ENCODE measurements around the gene PRKG1. TPM values are rescaled to one million over a fixed set of nuclear protein-coding genes. Genes with fewer than 3 reads are reported as not detected.

Gene PRKG1
- total and polyA plus RNA-seq, 4 donors, result 0.46 to 5.1 (median 1.5) TPM

DNA sequence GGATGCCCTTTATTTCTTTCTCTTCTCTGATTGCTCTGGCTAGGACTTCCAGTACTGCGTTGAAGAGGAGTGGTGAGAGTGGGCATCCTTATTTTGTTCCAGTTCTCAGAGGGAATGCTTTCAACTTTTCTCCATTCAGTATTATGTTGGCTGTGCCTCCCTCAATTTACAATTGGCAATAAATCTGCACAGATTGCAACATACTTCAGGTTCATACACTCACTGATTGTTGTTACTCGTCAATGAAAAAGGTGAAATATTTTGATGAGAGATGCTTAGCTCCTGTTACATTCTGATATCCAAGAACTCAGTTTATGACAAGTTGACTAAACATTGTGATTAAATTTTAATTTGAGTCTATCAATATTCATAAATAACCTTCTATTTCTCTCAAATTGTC, 1201.9 kb downstream of the PRKG1 start:
- 70% methylated on average over 2 of the region's 2 CpGs for WGBS
- H3K27ac ChIP-seq (ENCODE audit: low read depth in 1 of 2, low read length in 2 of 2), result no peak overlapping the region
- no peak for TF ChIP-seq JUND (IDR thresholded peaks at IDR 0.05)
- no peaks in the 10 kb centered on the region for H3K36me3 ChIP-seq (ENCODE audit: control insufficient read depth in 4 of 4, insufficient read depth in 3 of 4, low read depth in 1 of 4, low read length in 3 of 4)
- no peak for DNase-seq (ENCODE audit: low spot score)
- H3K27me3 ChIP-seq (ENCODE audit: control insufficient read depth in 4 of 4, insufficient read depth in 4 of 4, low read length in 3 of 4), result no peaks in the 10 kb centered on the region
- no peak overlapping the region for H3K9ac ChIP-seq (ENCODE audit: low read depth in 1 of 2, low read length in 2 of 2)
- H3K4me3 ChIP-seq (ENCODE audit: low read depth in 1 of 3, low read length in 3 of 3), result no peak overlapping the region
- no peaks in the 10 kb centered on the region for H3K4me1 ChIP-seq (ENCODE audit: control insufficient read depth in 4 of 4, insufficient read depth in 4 of 4, low read length in 3 of 4)
- H3K9me3 ChIP-seq (ENCODE audit: control insufficient read depth in 4 of 4, low read length in 3 of 4), result no peaks in the 10 kb centered on the region

DNA sequence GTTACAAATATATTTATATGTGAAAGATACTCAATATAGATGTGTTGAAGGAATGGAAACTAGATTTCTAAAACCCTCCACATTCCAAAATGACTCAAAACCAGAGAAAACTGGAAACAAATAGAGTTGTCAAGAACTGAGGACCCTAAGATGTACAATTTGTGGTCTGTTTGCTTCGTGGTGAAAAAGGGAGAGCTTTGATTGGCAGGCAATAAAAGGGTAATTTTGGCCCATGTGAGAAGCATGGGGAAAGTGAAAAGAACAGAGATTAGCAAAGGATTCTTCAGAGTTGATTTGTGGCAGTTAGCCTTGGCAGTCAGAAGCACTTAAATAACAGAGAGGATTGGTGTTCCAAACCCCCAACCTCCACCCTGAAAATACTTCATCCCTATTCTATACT, 1202.7 kb downstream of the PRKG1 start:
- TF ChIP-seq NR2F2 (IDR thresholded peaks at IDR 0.05) (no peak), YY1 (IDR thresholded peaks at IDR 0.05) (no peak)
- TF ChIP-seq, protein P1, sequence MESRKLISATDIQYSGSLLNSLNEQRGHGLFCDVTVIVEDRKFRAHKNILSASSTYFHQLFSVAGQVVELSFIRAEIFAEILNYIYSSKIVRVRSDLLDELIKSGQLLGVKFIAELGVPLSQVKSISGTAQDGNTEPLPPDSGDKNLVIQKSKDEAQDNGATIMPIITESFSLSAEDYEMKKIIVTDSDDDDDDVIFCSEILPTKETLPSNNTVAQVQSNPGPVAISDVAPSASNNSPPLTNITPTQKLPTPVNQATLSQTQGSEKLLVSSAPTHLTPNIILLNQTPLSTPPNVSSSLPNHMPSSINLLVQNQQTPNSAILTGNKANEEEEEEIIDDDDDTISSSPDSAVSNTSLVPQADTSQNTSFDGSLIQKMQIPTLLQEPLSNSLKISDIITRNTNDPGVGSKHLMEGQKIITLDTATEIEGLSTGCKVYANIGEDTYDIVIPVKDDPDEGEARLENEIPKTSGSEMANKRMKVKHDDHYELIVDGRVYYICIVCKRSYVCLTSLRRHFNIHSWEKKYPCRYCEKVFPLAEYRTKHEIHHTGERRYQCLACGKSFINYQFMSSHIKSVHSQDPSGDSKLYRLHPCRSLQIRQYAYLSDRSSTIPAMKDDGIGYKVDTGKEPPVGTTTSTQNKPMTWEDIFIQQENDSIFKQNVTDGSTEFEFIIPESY (IDR thresholded peaks at IDR 0.05), result no peak
- no peak for DNase-seq (ENCODE audit: low spot score)
- H3K36me3 ChIP-seq (ENCODE audit: control insufficient read depth in 4 of 4, insufficient read depth in 3 of 4, low read depth in 1 of 4, low read length in 3 of 4), result no peaks in the 10 kb centered on the region
- no peak overlapping the region for H3K9ac ChIP-seq (ENCODE audit: low read depth in 1 of 2, low read length in 2 of 2)
- H3K27ac ChIP-seq (ENCODE audit: low read depth in 1 of 2, low read length in 2 of 2), result no peak overlapping the region
- H3K4me3 ChIP-seq (ENCODE audit: low read depth in 1 of 3, low read length in 3 of 3), result no peak overlapping the region
- no peaks in the 10 kb centered on the region for H3K4me1 ChIP-seq (ENCODE audit: control insufficient read depth in 4 of 4, insufficient read depth in 4 of 4, low read length in 3 of 4)
- 57% methylated on average over 1 of the region's 1 CpG for WGBS
- no peaks in the 10 kb centered on the region for H3K9me3 ChIP-seq (ENCODE audit: control insufficient read depth in 4 of 4, low read length in 3 of 4)
- no peaks in the 10 kb centered on the region for H3K27me3 ChIP-seq (ENCODE audit: control insufficient read depth in 4 of 4, insufficient read depth in 4 of 4, low read length in 3 of 4)

DNA sequence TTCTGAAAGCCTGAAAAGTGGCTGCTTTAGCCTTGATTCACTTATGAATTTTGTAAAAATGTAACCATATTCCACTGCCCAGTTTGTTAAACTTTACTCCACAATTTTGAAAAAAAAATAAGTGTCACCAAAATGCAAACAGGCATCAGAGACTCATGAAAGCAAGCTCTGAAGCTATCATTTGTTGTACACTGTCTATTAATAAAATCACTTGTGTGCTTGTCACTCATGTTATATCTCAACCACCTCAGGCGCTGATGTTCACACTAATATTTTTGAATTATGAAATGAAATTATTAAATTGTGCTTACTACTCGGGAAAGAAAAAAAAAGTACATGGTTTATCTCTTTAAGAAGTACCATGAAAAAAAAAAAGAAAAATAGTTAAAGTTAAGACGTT, 1205.3 kb downstream of the PRKG1 start:
- no peak for DNase-seq (ENCODE audit: low spot score)
- H3K4me3 ChIP-seq (ENCODE audit: low read depth in 1 of 3, low read length in 3 of 3), result no peak overlapping the region
- WGBS, result 70% methylated on average over 3 of the region's 3 CpGs
- H3K9ac ChIP-seq (ENCODE audit: low read depth in 1 of 2, low read length in 2 of 2), result no peak overlapping the region
- H3K27ac ChIP-seq (ENCODE audit: low read depth in 1 of 2, low read length in 2 of 2), result no peak overlapping the region
- H3K9me3 ChIP-seq (ENCODE audit: control insufficient read depth in 4 of 4, low read length in 3 of 4), result no peaks in the 10 kb centered on the region
- TF ChIP-seq FOXA2 (IDR thresholded peaks at IDR 0.05) (no peak), RAD21 (IDR thresholded peaks at IDR 0.05) (no peak), YY1 (IDR thresholded peaks at IDR 0.05) (no peak), SP1 (IDR thresholded peaks at IDR 0.05) (no peak)
- TF ChIP-seq, protein P2, sequence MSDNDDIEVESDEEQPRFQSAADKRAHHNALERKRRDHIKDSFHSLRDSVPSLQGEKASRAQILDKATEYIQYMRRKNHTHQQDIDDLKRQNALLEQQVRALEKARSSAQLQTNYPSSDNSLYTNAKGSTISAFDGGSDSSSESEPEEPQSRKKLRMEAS (IDR thresholded peaks at IDR 0.05), result no peak
- TF ChIP-seq, protein P3, sequence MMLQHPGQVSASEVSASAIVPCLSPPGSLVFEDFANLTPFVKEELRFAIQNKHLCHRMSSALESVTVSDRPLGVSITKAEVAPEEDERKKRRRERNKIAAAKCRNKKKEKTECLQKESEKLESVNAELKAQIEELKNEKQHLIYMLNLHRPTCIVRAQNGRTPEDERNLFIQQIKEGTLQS (IDR thresholded peaks at IDR 0.05), result no peak
- TF ChIP-seq, protein P4, sequence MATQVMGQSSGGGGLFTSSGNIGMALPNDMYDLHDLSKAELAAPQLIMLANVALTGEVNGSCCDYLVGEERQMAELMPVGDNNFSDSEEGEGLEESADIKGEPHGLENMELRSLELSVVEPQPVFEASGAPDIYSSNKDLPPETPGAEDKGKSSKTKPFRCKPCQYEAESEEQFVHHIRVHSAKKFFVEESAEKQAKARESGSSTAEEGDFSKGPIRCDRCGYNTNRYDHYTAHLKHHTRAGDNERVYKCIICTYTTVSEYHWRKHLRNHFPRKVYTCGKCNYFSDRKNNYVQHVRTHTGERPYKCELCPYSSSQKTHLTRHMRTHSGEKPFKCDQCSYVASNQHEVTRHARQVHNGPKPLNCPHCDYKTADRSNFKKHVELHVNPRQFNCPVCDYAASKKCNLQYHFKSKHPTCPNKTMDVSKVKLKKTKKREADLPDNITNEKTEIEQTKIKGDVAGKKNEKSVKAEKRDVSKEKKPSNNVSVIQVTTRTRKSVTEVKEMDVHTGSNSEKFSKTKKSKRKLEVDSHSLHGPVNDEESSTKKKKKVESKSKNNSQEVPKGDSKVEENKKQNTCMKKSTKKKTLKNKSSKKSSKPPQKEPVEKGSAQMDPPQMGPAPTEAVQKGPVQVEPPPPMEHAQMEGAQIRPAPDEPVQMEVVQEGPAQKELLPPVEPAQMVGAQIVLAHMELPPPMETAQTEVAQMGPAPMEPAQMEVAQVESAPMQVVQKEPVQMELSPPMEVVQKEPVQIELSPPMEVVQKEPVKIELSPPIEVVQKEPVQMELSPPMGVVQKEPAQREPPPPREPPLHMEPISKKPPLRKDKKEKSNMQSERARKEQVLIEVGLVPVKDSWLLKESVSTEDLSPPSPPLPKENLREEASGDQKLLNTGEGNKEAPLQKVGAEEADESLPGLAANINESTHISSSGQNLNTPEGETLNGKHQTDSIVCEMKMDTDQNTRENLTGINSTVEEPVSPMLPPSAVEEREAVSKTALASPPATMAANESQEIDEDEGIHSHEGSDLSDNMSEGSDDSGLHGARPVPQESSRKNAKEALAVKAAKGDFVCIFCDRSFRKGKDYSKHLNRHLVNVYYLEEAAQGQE (IDR thresholded peaks at IDR 0.05), result no peak
- H3K4me1 ChIP-seq (ENCODE audit: control insufficient read depth in 4 of 4, insufficient read depth in 4 of 4, low read length in 3 of 4), result no peaks in the 10 kb centered on the region
- H3K27me3 ChIP-seq (ENCODE audit: control insufficient read depth in 4 of 4, insufficient read depth in 4 of 4, low read length in 3 of 4), result no peaks in the 10 kb centered on the region
- no peaks in the 10 kb centered on the region for H3K36me3 ChIP-seq (ENCODE audit: control insufficient read depth in 4 of 4, insufficient read depth in 3 of 4, low read depth in 1 of 4, low read length in 3 of 4)
